ENCODE results near the gene TNFRSF1B.

GRCh38 chr1:12129624-12130023, 37.2 kb upstream of the TNFRSF1B start:
- TF ChIP-seq EZH2 (IDR thresholded peaks at IDR 0.05; ENCODE audit: borderline replicate concordance, low read depth, low read length, poor library complexity, severe bottlenecking) (no peak), CTCF (conservative IDR thresholded peaks at IDR 0.05; ENCODE audit: low read depth, low read length) (no peak)
